GM19328 (cell line): ENCODE results near the gene TBC1D8.
A peak's percentile ranks its signal among the peaks of the same experiment; 100 is the strongest.

Experiments
- ATAC-seq: cut with Tn5 transposase; IDR thresholded peaks from one replicate; pipeline ENCODE4 v1.9.1; 2021; ENCODE audit warnings: mild to moderate bottlenecking, moderate library complexity; ENCODE audit not compliant: unreplicated experiment

TBC1D8 gene

DNA sequence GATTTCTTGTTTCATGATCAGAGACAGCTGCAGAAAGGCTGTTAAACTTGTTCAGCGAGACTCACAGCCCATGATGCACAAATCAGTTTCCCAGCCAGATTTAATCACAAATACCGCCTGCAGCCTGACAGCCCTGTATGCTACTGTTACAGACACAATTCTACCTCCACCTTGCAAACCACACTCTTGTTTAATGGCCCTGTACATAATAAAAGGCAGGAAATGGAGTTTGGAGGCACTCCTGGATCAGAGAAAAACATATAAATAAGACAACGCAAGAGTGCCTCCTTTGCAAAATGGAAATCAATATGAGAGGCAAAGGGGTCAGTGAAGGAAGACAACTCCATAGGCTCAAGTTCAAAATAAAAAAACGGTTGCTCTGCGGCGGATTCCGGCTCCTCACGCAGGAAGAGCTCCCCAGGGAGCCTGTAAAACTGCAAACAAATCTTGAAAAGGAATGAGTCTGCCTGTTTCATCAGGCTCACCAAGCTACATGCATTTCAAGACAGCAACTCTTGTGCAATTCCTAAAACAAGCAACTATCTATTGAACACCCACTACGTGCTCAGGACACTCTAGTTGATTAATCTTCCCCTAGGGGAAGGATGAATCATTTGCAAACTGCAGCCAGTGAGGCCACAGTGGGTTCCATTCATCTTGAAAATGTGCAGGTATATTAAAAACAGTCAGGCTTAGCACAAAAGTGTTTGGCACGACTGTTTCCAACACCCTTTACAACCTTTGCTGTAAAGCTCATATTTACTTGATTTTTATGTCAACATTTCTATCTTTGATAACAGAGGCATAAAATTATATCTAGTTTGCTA lies 37.5 kb downstream of the TBC1D8 start:
- ATAC-seq: no peak

DNA sequence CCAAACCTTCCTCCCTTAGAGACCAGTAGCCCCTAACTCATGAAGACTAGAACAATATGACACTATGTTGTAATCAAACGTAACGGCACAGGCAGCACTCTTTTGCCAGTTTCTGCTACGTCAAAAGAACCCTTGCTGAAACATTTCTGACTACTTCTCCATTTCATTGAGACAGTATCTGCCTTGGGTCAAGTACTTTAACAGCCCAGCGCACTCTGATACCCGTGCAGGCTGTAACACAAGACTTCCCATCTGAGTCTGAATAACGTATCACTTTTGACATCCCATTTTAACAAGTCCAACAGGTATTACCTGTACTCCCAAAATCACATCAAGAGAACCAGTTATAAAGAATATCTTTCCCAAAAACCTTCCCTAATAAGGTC lies 38.4 kb downstream of the TBC1D8 start:
- no peak for ATAC-seq

DNA sequence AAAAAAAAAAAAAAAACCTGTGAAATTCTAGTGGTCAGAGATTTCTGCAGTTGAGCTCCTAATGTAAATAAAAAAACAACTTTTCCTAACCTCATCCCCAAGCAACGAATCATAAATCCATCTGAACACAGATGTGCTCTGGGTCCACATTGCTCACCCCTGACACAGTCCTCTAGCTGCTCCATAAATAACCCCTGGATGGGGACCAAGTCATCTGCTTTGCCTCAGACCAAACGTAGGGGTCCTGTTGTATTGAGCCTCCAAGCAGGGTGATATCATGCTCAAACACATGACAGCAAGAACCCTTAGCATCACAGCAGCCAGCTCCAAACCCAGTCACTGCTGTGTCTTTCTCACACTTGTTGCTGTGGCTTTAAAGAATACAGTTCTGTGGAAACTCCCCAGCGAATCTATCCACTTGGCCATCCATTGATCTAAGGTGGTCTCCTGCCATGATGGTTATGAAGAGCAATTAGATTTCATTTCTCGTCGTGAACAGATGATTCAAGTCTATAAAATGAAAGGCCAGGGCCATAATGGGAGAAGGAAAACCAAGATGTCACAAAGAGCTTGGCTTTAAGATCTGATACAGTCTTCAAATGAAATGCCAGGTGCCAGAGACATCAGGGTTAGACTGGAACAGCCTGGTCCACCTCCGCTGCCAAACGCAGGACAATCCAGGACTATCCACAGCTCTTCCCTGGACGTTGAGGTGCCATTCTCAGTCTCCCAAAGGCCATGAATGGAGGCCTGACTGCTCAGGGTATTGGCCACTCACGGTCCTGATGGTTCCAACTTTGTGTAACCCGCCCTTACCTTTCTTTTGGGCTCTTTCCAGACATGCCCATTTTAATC lies 39.0 kb downstream of the TBC1D8 start:
- no peak for ATAC-seq

DNA sequence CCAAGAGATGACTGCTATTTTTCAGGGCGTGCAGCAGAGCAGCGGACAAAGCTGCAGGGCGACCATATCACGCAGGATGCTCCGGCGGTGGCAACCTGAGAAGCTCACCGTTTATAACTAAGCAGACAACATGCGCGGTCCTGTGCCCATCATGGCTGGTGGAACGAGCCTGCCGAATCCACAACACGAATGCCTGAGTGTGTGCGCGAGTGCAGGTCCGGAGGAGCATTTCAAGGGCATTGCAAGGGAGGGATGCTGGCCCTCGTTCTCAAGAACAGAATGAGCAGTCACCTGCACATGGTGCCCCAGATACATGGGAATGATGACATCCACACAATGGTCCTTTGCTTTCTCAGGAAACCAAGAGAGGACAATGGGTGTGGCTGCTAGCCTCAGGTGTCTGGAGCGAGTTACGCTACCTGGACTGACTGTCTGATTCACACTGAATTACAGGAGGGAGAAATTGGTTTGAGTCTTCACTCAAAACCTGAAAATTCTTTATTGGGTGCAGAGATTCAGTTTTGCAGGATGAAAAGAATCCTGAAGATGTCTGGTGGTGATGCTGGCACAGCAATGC lies 39.8 kb downstream of the TBC1D8 start:
- ATAC-seq: no peak

DNA sequence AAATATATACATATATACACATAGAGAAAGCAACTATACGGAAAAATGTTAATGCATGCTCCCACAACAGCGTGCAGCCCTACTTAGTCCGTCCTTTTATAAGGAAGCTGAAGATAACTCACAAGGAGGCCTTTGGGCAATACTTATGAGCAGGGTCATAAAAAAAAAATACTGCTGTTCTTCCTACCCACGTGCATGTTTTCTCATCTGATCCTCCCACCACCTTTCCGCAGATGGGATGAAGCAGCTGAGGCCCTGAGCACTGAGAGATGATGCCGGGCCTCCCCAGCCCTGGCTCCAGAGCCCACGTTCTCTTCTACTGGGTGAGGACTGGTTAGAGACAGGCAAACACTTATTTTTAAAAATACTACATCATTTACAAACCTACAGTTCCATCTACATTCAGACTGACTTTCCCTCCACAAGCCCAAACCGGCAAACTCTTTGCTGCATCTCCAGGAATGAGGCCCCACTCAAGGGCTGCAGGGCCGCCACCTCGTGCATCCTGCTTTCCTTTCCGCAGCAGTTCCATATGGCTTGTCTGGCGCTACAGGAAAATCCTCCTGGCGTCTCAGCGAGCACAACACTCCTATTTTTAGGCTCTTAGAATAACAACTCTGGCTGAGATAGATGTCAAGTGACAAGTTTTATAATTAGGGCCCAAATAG lies 41.6 kb downstream of the TBC1D8 start:
- no peak for ATAC-seq

DNA sequence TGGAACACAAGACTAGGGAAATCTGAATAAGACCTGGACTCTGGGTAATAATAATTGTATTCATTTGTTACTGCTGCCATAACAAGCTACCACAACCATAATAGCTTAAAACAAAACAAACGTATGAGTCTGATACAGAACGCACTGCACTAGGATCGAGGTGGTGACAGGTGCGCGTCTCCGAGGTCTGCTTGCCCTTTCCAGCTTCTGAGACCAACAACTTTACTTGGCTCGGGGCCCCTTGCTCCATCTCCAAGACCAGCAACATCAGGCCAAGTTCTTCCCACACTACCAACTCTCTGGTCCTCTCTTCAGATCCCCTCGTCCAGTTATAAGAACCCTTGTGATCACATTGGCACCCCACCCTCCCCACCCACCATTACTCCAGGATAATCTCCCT lies 42.8 kb downstream of the TBC1D8 start:
- ATAC-seq: no peak

DNA sequence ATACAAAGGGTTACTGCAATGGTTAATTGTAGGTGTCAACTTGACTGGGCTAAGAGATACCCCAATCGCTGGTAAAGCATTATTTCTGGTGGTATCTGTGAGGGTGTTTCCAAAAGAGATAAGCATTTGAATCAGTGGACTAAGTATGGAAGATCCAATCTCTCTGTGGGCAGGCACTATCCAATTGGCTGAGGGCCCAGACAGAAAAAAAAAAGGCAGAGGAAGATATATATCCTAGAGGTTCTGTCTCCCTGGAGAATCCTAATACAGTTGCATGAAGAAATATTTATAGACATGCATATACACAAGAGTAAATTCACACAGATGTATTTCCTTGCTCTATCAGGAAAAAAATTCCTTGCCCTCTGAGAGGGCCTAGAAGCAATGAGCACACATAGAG lies 43.9 kb downstream of the TBC1D8 start:
- ATAC-seq: no peak

DNA sequence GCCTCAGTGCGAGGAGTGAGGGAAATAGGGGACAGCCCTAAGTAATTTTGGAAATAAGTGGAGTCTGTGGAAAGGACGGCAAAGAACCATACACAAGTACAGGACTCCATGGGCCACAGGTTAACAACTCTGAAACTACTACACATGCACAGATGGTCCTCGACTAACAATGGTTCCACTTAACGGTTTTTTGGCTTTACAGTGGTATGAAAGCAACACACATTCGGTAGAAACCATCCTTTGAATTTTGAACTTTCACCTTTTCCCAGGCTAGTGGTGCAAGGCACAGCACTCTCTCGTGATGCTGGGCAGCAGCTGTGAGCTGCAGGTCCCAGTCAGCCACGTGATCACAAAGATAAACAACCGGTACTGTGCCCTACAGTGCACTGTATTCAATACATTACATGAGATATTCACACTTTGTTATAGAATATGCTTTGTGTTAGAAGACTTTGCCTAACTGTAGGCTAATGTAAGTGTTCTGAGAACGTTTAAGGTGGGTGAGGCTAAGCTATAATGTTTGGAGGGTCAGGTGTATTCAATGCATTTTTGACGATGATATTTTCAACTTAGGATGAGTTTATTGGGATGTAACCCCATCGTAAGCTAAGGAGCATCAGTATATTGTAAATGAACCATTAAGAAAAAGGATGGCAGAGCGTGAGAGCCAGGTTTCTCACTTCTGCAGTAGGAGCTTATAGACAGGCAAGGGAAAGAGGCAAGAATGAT lies 44.6 kb downstream of the TBC1D8 start:
- ATAC-seq: no peak

DNA sequence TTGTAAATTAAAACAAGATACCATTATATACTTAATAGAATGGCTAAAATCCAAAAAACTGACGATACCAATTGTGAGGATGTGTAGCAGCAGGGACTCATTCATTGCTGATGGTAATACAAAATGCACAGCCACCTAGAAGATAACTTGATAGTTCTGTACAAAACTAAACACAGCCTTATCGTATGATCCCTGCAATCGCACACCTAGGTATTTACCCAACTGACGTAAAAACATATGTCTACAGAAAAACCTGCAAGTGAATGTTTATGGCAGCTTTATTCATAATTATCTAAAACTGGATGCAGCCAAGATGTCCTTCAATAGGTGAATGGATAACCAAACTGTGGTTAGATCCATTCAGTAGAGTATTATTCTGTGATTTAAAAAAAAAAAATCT lies 45.5 kb downstream of the TBC1D8 start:
- ATAC-seq: no peak

GRCh38 chr2:101097638-101098037 lies 53.5 kb downstream of the TBC1D8 start:
- no peak for ATAC-seq

GRCh38 chr2:101096619-101097142 lies 54.5 kb downstream of the TBC1D8 start:
- no peak for ATAC-seq

DNA sequence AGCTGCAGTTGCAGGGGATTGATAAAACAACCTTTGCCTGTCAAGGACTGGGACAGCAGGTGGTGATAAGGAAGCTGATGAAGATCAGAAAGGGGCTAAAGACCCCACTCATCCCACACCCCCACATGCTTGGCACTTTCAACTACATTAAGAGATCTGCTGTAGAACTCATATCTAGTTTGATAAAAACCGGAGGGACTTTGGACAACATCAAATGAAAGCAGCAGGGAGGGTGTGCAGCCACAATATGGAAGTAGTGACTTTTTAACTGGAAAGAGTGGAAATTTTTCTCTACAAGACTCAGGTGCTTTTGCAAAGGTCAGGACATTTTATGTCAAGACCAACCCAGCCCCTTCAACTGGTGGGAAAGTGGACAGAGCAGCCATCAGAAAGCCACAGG lies 56.8 kb downstream of the TBC1D8 start:
- no peak for ATAC-seq

DNA sequence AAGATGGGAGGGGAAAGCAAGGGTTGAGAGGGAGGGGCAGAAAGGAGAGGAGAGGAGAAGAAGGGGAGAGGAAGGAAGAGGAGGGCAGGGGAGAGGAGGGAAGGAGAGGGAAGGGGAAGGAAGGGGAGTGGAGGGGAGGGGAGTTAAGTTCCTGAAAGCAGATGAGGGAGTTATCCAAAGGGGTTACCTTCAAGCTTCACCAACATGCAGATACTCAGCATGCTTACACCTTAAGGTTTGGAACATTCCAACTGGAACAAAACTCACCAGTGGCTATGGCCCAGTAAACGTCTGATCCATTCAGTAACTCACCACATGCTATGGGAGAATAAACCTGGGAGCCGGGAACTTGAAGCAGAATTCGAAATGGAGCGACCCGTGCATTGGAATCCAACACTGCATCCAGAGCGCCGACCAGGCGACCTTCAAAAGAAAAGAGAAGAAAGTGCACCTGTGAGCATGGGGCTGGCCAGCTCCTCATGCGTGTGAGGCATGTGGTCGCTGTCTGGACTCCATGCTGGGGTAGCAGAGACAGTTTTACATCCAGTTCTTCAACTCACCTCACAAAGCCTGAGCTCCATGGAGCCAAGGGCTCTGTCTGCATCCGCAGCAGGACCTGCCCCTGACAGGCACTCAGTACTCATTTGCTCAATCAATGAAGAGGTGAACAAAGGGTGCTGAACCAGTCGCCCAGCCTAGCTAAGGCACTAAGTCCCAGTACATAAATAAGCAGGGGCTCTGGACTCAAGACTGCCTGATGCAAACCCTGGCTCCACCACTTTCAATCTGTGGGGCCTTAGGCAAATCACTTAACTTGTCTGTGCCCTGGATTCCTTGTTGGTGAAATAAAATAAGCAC lies 61.0 kb downstream of the TBC1D8 start:
- no peak for ATAC-seq

DNA sequence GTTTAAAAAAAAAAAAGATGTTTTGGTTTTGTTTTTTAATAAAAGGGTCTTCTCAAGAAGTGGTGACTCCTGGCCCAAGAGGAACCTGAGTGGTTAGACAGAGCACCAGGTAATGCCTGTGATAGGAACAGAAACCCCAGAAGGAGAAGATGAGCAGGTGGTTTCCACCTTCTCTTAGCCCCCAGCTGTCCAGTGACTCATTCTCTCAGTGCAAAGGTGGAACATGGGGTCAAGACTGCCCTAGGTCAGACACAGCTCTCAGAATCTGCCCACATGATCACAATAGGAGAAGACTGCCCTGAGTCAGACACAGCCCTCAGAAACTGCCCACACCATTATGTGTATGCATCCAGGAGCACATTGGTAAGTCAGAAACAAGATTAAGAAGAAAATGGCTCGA lies 61.8 kb downstream of the TBC1D8 start:
- peak; percentile 88 for ATAC-seq

DNA sequence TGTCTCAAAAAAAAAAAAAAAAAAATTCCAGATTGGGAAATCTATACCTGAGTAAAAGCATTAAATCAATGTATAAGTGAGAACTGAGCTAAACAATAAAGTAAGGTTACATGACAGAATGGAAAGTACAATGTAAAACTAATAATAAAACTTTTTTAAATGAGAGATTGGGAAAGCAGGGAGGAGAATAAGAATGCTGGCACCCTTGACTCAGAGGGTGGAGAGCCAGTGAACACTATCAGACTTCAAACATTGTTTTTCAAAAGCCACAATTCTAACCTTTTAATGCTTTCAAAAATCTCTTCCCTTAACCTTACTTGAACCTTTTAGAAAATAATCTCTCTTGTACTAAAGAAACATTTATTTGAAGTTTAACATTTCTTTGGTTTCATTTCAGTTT lies 63.5 kb downstream of the TBC1D8 start:
- no peak for ATAC-seq

GRCh38 chr2:101083613-101084012 lies 67.6 kb downstream of the TBC1D8 start:
- ATAC-seq: no peak

DNA sequence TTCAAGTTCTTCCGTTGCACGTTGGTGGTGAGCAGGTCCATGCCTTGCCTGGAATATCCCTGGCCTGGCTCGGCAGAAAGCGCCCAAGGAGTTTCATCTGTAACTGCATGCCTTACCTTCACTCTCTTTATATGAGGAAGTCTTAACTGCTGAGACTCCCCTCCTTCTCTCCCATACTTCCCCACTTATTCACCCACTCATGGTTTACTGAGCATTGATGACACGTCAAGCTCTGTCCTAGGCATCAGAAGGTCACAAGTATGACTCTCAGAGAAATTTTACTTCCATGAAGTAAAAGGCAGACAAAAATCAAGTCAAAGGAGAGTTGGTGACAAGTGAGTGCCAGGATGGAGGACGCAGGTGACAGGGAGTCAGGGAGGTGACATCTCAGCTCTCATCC lies 68.2 kb downstream of the TBC1D8 start:
- ATAC-seq: no peak

DNA sequence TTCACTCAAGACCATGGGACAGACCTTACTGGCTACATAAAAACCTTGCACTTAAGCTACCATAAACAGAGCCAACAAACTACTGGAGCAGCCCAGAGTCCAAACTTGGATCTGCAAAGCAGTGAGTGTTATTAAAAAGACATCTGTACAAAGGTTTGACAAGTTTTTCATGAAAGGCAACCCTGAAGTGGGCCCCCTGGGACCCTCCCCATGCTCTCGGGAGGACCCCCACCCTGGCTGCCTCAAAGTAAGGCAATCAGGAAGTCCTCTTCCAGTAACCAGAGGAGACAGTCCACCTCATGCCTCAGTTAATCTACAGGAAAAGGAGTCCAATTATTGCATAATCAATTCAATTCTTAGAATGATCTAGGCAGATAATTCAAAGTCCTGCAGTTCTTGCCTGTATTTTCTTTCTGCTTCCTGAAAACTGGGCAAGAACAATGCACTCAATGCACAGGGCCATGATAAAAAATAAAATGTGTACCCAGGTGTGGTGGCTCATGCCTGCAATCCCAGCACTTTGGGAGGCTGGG lies 69.7 kb downstream of the TBC1D8 start:
- no peak for ATAC-seq
